NCI-H146 treated with DMSO at 0.1 percent for 48 hours (cell line): ENCODE results near the gene PDGFC.

Experiments
- DNase-seq: peaks from one replicate; lab custom pipeline; 2025; ENCODE audit not compliant: unreplicated experiment; lab: John Stamatoyannopoulos, UW

Gene PDGFC

GRCh38 chr4:156975686-156976085 is 4.1 kb upstream of the PDGFC start:
- DNase-seq = no peak

DNA sequence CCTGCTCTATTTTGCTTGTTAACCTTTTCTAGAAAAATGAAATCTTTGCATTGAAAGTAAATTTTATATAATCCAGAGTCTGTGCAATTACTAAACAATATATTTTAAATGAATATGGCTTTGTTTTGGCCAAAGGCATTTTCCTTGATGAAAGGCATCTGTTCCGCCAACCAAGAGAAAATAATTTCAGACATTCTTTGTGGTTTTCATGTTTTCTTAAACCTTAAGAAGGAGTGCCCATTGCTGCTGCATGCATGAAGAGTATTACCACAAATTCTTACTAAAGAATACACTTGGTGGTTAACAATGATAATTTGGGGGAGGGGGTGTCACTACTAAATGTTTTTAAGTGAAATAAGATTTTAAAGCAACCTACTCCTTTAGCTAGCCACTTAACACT is 2.7 kb upstream of the PDGFC start:
- no peak for DNase-seq

DNA sequence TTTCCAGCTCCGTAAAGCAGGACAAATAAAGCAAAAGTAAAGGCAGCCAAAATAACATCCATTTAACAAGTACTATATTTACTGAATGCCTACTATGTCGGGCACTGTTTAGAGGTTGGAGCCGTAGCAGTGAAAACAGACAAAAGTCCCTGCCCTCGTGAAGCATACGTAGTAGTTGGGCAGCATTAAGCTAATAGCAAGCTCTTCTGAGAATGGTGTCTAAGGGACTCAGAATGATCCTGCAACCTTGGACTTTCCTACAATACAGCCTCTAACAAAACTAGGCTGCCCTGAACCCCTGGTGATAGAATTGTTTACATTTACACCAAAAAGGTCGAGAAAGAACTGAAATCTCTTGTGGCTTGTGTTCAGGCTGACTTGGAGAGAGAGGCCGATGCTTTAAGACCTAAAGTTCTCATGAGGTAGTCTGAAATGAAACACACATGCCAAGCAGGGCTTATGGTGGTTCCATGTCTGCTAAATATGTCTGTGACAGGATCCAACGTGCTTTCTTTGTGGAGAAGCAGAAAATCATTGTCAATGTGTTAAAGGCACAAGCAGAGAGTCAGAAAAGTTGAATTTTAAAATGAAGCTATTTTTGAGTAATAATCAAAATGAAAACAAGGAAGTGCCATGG is 898 bp upstream of the PDGFC start:
- DNase-seq = no peak

DNA sequence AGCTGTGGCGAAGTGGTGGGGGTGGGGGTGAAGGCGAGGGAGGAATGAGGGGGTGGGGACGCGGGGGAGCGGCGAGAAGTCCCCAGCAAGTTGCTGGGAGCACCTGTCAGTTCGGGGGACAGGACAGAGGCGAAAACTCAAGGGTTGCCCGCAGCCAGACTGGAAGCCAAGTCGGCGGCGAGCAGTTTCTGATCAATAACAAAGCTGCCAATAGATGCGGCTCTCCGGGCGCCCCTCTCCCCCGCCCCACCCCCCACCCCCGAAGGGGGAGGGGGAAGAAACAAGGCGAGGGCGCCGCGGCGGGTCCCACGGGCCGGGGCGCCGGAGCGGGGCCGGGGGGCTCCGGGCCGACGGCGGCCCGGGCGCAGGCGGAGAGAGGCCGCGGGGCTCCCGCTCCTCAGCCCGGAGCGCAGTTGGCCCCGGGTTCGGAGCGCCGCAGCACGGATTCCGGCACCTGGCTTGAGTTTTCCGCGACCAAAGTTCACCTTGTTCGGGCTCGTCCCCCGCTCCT is 379 bp downstream of the PDGFC start:
- no peak for DNase-seq

DNA sequence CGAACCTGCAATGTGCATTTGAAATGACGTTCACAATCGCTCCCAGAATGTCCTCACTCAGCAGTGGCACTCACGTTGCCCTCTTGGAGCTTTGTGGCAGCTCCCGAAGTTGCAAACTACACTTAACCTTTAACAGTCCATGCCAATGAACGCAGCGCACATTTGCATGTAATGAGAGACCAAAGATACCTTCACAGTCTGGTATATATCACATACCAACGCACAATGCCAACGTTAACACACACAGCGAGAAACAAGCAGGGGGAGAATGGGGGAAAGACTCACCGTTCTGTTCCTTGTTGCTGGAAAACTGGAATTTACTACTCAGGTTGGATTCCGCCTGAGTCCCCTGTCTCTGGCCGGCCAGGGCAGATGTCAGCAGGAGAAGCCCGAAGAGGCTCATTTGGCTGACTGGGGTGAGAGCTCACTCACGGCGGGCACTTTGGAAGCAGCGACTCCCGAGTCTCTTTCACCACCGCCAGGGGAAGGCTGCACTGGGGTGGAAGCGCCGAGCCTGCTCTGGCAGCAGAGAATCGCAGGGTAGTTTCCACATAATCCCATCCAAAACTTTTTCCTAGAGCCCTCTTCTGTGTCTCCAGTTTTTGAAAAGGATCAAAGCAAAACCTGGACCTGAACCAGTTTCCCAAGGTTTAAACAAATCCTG is 966 bp downstream of the PDGFC start:
- peak; percentile 2 for DNase-seq

GRCh38 chr4:156969911-156970310 is 1.7 kb downstream of the PDGFC start:
- no peak for DNase-seq

DNA sequence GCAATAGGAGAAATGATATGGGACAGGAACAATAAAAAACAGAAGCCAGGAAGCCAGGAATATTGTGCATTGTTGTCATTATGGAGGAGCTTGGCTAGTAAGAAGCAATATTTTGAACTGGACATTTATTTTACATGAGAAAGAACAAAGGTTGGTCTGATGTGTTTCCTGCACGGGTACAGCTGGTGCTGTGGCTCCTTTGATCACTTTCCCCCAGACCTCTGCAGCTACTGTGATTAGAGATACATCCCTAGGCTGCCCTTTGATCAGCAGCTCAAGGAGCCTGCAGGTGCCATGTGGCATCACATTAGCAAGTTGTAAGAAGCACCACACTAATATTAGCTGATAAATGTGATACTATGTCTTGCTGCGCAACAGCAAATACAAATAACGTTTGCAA is 2.5 kb downstream of the PDGFC start:
- no peak for DNase-seq

- peak; percentile 16 for DNase-seq
These were observed 3.1 kb downstream of the PDGFC start for GRCh38 chr4:156968479-156968984.

GRCh38 chr4:156966836-156967235 is 4.8 kb downstream of the PDGFC start:
- DNase-seq = no peak

GRCh38 chr4:156963419-156963818 is 8.2 kb downstream of the PDGFC start:
- no peak for DNase-seq

DNA sequence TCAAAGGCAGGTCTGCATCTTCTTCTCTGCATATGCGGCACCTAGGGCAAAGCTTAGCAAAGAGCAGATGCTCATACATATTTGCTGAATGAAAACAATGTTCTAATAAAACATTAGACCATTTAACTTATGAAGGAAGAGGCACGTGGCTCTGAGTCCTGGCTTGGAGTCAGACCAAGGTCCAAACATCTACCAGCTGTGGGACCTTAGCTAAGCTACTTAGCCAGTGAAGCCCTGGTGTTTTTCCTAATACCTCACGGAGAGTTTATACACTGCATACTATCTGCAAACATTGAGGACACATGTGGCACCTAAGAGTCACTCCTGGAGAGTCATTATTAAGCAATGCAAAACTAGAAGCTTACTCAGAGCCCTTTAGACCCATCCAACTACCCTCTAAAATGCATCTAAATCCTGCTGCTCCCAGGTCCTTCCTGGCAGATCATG is 9.0 kb downstream of the PDGFC start:
- DNase-seq = no peak

DNA sequence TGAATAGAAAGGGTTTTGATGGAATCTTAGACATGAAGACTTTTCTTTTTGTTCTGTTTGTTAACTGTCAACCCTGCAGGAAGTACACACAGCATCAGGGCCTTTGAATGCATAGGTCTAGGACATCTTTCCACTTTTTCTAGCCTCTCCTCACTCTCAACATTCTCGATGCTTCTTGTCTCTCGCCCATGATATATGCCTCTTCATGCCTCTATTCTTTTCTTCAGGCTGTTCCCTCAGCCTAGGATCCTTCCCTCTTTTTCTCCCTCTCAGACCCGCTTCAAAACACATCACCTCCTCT is 9.6 kb downstream of the PDGFC start:
- DNase-seq = no peak

- DNase-seq = no peak
These were observed 10.2 kb downstream of the PDGFC start for GRCh38 chr4:156961196-156962057.

- no peak for DNase-seq
These were observed 12.3 kb downstream of the PDGFC start for GRCh38 chr4:156959298-156959702.

DNA sequence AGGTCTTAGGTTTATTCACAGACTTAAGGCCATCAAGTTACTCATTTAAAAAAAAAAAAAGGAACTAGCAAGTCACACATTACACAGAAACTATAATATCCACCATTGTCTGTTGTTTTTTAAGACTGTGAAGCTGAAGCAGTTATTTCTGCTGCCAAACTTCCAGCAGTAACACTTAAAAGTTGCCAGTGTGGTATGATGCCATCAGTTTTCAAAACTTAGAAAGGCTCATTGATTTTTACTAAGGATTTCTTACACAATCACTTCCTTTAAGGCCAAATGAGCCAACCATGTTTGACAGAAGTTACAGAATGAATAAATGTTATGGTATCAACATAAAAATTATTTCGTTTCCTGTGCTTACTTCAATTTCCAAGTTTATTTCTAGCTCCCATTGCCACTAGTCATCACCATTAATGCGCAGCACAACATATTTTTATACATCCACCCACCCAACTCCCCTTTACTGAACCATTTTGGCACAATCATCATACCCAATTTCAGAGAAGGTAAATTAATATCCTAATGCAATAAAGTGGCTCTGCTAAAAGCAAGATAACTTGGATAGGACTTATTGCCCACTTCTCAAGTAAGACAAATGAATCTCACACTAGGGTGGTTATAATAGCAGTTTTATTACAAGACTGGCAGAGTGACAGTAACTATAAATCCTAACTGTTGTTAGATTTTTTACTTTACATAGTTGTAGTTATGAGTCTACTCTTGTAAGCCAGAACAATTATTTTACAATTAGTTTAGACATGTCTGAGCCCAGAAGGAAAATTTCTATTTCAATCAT is 13.1 kb downstream of the PDGFC start:
- DNase-seq = no peak

DNA sequence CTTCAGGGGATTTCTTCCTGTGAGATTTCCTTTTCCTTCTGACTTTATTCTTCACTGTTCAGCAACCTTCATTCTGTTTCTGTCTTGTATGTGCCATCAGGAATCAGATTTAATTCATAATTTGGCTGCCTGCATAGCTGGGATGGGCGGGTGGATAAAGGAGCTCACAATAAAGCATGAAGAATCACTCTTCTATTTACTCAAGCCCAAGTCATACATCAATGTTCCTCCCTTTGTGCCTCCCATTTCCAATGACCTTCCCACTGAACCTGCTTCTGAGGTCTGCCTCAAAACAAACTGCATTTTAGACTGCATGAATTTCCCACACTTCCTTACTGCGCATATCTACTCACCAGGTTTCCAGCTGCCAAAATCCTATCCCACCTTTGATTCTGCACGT is 14.0 kb downstream of the PDGFC start:
- DNase-seq = no peak

GRCh38 chr4:156956826-156957368 is 14.7 kb downstream of the PDGFC start:
- no peak for DNase-seq

- no peak for DNase-seq
These were observed 15.2 kb downstream of the PDGFC start for GRCh38 chr4:156956359-156956758.

DNA sequence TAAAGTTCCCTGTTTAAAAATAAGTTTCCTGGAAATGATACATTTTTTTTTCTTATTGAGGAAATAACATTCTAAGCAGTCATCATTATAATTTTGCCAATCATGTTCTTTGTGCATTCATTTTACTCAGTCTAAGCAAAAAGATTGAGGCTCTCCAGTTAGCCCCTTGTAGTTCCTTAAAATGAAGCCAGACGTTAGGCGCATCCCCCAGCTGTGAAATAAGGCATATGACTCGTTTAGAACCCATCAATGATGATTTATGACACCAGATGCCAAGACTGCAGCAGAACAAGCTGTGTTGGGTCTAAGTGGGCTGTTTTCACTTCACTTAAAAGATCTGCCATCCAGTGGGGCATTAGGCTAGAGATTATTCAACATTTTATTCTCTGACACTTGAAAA is 17.0 kb downstream of the PDGFC start:
- DNase-seq = no peak

DNA sequence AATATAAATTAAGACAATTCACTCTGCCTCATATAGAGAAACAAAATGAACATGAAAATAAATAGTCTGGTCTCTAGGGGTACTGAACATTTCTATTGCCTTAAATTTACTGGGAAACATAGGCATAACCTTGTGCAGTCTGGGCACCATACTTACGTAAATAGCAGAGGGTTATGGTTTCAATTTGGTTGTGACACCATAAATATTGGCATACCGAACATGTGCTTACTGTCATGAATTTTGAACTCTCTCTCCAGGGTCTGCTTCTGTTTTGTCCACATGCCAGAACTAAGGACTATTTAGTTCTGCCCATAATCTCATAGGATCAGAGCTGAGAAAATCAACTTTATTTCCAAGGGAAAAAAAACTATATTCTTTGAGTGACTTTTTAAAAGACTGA is 17.6 kb downstream of the PDGFC start:
- DNase-seq = no peak

GRCh38 chr4:156953001-156953400 is 18.6 kb downstream of the PDGFC start:
- no peak for DNase-seq
